WERI-Rb-1 (cell line): ENCODE results near the gene MS4A18.

Source experiments
- DNase-seq: peaks from one replicate; pipeline ENCODE4 v3.0.0-alpha.2; 2020
- H3K27ac ChIP-seq: fragments of 250-450 bp; sonication (Bioruptor Pico); 2 replicates; pipeline ENCODE4 v1.5.1; 2020; ENCODE audit warnings: mild to moderate bottlenecking, moderate library complexity
- H3K27me3 ChIP-seq: fragments of 250-450 bp; sonication (Bioruptor Pico); 2 replicates; pipeline ENCODE4 v1.5.1; 2021; ENCODE audit warnings: mild to moderate bottlenecking, low read depth, moderate library complexity; ENCODE audit not compliant: insufficient read depth, severe bottlenecking
- H3K36me3 ChIP-seq: fragments of 250-450 bp; sonication (Bioruptor Pico); 2 replicates; pipeline ENCODE4 v1.5.1; 2020; ENCODE audit warnings: mild to moderate bottlenecking, moderate library complexity
- H3K4me3 ChIP-seq: 2 replicates; pipeline ENCODE4 v1.5.1; 2011; ENCODE audit warnings: low read depth, mild to moderate bottlenecking, control low read depth, low read length
- H3K9me3 ChIP-seq: fragments of 250-450 bp; sonication (Bioruptor Pico); 2 replicates; pipeline ENCODE4 v1.5.1; 2021; ENCODE audit warnings: mild to moderate bottlenecking, moderate library complexity; ENCODE audit not compliant: severe bottlenecking
- TF ChIP-seq, protein P1 (sequence below): IDR thresholded peaks from 2 replicates; pipeline ENCODE4 v1.5.1; 2011; ENCODE audit warnings: low read depth, mild to moderate bottlenecking, control low read depth, inconsistent platforms, low read length

MS4A18 gene

GRCh38 chr11:60786811-60787567, 62.5 kb downstream of the MS4A18 start:
- peaks cover 11% of the 10 kb centered on the region for H3K9me3 ChIP-seq
- H3K4me3 ChIP-seq = no peak overlapping the region
- no peaks in the 10 kb centered on the region for H3K27me3 ChIP-seq
- TF ChIP-seq, protein P1, sequence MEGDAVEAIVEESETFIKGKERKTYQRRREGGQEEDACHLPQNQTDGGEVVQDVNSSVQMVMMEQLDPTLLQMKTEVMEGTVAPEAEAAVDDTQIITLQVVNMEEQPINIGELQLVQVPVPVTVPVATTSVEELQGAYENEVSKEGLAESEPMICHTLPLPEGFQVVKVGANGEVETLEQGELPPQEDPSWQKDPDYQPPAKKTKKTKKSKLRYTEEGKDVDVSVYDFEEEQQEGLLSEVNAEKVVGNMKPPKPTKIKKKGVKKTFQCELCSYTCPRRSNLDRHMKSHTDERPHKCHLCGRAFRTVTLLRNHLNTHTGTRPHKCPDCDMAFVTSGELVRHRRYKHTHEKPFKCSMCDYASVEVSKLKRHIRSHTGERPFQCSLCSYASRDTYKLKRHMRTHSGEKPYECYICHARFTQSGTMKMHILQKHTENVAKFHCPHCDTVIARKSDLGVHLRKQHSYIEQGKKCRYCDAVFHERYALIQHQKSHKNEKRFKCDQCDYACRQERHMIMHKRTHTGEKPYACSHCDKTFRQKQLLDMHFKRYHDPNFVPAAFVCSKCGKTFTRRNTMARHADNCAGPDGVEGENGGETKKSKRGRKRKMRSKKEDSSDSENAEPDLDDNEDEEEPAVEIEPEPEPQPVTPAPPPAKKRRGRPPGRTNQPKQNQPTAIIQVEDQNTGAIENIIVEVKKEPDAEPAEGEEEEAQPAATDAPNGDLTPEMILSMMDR = no peak
- no peaks in the 10 kb centered on the region for H3K36me3 ChIP-seq
- no peak overlapping the region for H3K27ac ChIP-seq
- no peak for DNase-seq

- Histone ChIP-seq H3K27ac (no peak overlapping the region), H3K36me3 (no peaks in the 10 kb centered on the region), H3K4me3 (no peak overlapping the region), H3K27me3 (no peaks in the 10 kb centered on the region), H3K9me3 (peaks cover 13% of the 10 kb centered on the region)
- TF ChIP-seq, protein P1 = no peak
- DNase-seq = no peak
Observed at GRCh38 chr11:60788401-60789125, 64.0 kb downstream of the MS4A18 start.

- Histone ChIP-seq H3K9me3 (peaks cover 13% of the 10 kb centered on the region), H3K27me3 (no peaks in the 10 kb centered on the region), H3K4me3 (no peak overlapping the region), H3K36me3 (no peaks in the 10 kb centered on the region), H3K27ac (no peak overlapping the region)
- no peak for DNase-seq
- TF ChIP-seq, protein P1 = no peak
Observed at GRCh38 chr11:60790726-60791125, 66.2 kb downstream of the MS4A18 start.

DNA sequence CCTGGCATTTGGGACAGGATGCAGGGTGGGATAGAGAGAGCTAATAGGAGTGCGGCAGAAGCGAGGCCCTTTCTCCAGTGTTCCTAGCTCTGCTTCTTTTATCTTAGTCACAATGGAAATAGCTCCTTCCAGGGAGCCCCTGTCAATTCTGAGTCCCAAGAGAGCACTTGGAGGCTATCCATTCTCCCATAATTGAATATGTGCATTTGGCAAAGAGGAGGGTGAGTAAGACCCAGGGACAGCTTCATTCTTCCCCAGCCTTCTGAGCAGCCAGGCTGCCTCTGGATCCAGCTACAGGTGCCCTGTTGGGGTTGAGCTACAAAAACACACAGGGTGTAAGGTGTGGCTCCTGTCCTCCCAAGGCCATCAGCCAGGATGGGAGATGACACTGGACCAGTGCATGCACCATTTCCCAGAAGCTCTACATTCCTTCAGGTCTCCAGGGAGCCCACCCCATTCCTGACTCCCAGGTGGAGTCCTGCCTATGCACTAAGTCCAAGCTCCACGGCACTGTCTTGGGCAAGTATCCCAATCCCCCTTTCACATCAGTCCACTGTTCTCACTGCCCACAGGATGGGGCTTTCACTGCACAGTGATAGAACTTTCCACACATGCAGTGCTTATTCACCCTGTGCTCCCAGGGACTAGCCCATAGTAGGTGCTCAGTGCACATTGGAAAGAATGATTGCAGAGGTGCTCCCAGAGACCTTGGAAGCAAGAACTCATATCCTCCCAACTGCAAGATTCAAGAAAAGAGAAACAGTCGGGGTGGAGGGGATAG, 66.8 kb downstream of the MS4A18 start:
- Histone ChIP-seq H3K27me3 (no peaks in the 10 kb centered on the region), H3K36me3 (no peaks in the 10 kb centered on the region), H3K4me3 (no peak overlapping the region), H3K27ac (no peak overlapping the region), H3K9me3 (peaks cover 13% of the 10 kb centered on the region)
- TF ChIP-seq, protein P1 = no peak
- no peak for DNase-seq

DNA sequence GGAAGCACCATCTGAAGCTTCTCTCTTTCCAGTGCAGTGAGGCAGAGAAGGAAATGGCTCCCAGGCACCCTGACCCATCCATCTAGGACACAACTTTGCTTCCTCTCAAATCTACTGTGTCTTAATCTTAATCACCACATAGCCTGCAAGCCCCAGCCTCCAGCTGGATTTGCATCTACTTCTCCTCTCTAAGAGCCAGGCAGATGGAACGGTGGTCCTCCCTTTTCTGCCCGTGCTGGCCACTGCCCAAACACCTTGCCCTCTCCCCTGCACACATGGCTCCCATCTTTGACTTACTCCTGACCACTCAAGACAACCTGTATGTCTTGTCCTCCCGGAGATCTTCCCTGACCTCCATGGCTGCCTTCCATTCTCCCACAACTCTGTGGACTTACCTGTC, 68.0 kb downstream of the MS4A18 start:
- H3K36me3 ChIP-seq = no peaks in the 10 kb centered on the region
- no peak overlapping the region for H3K27ac ChIP-seq
- H3K4me3 ChIP-seq = no peak overlapping the region
- peaks cover 19% of the 10 kb centered on the region for H3K9me3 ChIP-seq
- no peaks in the 10 kb centered on the region for H3K27me3 ChIP-seq
- TF ChIP-seq, protein P1 = no peak
- no peak for DNase-seq
